Stimulated activated CD4-positive, alpha-beta T cell treated with anti-CD3 and anti-CD28 coated beads, Interleukin-12 subunit alpha, Interleukin-12 subunit beta, amount 100 ng/mL, for 24 hours (primary cell): ENCODE measurements around the gene CLPSL1.

Experiments used
- DNase-seq, 2 experiments: peaks; one replicate each; pipeline ENCODE4 v3.0.0-alpha.2; 2020; ENCODE audit warnings: low read depth in 2 of 2

Gene CLPSL1

DNA sequence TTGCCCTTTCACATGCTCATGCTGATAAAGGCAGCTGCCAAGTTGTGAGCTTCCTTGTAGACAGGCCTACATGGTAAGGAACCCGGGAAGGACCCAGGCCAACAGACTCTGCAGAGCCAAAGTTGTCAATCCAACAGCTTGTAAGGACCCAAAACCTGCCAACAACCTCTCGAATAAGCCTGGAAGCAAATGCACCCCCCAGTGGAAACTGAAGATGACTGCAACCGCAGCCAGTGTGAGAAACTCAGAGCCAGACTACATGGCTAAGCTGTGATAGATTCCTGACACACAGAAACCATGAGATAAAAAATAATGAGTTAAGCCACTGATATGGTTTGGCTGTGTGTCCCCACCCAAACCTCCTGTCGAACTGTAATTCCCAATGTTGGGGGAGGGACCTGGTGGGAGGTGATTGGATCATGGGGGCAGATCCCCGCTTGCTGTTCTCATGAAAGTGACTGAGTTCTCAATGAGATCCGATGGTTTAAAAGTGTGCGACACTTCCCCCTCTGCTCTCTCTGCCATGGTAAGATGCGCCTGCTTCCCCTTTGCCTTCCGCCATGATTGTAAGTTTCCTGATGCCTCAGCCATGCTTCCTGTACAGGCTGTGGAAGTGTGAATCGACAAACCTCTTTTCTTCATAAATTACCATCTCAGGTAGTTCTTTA, 23.2 kb upstream of the CLPSL1 start:
- DNase-seq, result no peak

DNA sequence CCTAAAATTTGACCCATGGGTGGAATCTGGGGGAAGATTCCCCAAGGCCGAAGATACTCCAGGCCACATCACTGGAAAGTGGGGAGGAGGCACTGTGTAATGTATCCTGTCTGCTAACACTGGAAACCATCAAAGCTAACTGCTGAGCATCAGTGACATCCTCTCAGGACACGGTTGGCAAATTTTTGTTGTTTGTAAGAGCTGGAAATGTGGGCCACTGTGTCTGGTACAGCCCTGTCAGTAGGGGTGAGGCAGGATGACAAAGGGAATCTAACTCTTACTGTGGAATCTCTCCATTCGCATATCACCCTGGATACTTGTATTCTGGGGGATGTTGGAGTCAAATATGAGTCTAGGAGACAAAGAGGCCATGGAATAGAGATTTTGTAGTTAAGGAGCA, 21.4 kb upstream of the CLPSL1 start:
- DNase-seq, result no peak

DNA sequence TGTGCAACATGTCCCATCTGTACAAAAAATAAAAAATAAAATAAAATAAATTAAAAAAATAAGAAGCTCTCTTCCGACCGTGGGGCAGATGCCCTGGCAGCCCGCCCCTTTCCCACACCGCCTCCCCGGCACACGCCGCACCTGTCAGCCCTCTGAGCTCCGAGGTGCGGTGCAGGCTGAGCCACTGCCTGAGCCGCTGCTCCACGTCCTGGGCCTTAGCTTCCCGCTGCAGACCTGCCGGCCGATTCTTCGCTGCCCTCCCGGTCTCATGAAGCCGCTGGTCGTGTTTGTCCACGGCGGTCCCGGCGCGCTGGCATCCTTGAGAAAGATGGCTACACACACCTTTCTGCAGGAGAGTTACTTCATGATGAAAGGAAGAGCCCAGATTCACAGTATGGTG, 15.1 kb upstream of the CLPSL1 start:
- no peak for DNase-seq

DNA sequence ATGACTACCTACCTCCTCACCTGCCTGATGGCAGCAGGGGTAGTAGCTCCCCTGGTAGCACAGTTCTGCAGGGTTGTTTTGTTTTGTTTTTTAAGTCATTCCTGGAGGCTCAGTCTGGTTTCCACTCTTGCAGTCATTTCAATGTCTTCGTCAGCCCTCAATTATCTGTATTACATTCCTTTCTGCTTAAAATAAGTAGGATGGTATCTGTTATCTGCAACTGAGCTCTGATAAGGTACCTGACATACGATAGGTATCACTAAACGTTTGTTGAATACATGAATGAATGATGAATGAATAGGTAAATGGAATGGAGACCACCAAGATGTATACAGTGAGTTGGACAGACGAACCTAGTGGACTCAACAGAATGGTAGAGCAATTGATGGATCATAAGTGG, 11.6 kb upstream of the CLPSL1 start:
- DNase-seq, result no peak

DNA sequence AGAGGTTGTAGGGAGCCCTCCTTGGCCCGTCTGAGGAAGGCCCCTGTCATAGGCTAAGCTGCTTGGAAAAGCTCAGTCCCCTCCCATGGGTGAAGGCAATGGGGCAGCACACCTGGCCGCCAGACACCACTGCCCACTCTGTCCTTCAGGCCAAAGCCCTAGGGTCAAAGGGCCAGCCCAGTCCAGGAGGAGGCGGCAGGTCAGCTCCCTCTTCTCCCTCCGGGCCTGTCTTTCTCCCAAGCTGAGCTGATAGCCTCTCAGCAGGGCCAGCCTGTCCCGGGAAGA, 9.5 kb upstream of the CLPSL1 start:
- no peak for DNase-seq

DNA sequence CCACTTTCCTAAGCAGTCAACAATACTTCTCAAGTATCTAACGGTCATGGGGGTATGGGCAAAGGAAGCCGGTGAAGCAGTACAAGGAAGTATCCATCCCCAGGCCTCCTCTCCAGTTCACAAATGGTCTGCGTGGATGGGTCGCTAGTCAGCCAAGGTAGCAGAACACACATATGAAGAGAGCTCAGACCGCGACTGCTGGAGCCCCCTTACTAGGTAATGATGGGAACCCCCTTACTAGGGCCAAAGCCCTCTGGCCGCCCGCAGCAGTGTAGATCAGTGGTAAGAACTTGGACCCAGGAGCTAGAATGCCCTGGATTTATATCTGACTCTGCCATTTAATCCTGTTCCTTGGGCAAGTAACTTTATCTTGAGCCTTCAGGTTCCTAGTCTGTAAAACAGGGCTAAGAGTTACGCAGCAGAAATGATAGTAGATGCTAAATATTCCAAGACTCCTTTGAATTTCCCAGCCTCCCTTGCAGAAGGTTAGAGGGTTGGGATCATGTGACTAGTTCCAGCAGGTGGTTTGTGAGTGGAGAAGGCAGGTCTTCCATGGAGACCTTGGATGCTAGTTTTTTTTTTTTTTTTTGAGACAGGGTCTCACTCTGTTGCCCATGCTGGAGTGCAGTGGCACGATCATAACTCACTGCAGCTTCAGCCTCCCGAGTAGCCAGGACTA, 6.6 kb upstream of the CLPSL1 start:
- no peak for DNase-seq

DNA sequence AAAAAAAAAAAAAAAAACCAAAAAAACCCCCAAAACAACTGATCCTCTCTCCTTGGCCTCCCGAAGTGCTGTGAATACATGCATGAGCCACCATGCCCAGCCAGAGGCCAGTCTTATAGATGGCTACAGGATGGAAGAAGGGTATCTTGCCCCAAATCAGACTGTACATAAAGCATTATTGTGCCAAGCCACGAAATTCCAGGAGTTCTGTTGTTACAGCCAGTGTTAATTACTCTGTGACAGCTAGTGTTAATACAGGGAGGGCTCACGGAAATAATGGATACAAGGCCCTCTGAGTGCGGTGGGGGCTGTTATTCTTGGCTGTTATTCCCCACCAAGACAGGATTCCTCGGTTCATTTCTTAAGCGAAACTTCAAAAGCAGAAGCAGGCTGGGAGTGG, 5.8 kb upstream of the CLPSL1 start:
- DNase-seq, result no peak

DNA sequence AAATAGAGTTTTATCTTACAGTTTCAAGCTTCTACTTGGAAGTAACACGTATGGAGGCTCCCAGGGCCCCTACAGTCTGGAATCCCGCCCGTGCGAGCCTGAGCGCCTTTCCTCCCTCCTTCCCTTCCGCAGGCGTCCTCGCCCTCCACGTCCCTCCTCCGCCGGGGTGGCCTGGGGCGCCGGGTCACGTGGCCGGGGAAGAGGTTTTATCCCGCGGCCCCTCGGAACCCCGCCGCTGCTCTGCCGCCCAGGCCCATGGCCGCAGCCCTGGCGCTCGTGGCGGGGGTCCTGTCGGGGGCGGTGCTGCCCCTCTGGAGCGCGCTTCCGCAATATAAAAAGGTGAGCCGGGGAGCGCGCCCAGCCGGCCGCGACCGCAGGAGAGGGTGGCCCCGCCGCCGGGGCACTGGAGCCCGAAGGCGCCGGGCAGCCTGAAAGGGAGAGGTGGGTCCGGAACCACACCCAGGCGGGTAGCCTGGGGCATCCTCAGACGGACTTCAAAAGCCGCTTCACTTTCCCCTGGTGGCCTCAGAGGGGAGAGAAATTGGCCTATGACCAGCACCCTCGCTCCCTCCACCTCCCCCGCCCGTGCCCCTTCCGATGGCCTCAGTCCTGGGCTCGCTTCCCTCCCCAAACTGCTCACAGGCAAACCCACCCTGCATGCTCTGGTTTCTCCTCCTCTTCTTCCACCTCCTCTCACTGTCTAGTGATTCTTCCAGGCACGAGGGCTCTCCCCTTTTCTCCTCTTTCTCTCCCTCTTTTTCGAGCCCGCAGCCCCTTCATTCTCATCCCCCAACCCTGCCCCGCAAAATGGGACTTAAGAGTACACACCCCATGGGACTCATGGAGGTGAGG, 4.2 kb upstream of the CLPSL1 start, which contains the start of gene CLPSL2:
Gene CLPSL2, plus strand, starts transcription at position 235 of the 852 bp plus-strand sequence. Its CDS starts 21 bp downstream, at position 256.
- no peak for DNase-seq

DNA sequence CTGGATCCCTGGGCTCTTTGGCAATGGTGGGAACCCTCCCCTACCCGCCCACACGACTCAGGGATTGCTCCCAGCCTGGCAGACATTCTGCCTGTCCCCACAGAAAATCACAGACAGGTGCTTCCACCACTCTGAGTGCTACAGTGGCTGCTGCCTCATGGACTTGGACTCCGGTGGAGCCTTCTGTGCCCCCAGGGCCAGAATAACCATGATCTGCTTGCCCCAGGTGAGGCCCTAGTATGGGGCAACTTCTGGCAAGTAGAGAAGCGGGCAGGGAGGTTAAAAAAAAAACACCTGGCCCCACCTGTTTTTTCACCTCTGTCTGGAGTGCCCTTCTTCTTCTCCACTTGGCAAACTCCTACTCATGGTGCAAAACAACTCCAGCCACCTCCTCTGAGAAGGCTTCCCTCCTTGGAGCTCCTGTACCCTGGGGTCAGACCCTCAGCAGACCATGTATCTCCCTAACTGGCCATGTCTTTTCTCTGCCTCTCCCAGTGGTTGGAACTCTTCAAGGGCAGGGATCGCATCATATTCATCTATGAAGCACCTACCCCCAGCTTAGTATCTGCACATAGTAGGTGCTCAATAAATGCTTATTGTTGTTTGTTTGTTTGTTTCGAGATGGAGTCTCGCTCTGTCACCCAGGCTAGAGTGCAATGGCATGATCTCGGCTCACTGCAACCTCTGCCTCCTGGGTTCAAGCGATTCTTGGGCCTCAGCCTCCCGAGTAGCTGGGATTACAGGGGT, 3.3 kb upstream of the CLPSL1 start:
- DNase-seq, result no peak

DNA sequence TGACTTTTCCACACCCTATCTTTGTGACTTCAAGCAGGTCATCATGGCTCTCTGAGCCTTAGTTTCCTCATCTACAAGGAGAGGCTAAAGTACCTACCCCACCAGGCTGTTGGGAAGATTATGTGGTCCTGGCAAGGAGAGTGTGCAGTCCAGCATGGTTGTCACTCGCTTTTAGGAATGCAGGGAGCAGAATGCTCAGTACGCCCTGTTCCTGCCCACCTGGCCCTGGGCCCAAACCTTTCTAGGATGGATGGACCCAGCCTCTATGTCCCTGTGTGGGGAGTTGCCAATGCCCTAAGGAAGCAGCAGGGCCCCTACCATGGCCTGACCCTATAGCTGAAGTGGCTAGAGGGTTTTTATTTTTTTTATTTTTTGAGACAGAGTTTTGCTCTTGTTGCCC, 2.4 kb upstream of the CLPSL1 start:
- no peak for DNase-seq

DNA sequence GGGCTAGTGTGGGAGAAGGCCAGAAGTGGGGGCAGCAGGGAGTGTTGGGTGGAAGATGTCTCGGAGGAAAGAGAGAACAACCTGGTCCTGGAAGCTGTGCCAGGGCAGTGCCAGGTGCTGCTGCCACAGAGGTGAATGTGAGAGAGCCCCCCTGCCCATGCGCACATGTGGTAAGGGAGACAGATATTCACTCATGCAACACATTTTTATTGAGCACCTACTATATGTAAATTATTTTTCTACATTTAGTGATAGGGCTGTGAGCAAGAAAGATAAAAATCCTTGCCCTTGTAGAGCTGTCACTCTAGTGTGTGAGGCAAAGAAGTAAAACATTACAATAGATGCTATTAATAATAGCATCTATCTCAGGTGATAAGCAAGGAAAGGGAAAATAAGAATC, 471 bp downstream of the CLPSL1 start:
- DNase-seq, result no peak

DNA sequence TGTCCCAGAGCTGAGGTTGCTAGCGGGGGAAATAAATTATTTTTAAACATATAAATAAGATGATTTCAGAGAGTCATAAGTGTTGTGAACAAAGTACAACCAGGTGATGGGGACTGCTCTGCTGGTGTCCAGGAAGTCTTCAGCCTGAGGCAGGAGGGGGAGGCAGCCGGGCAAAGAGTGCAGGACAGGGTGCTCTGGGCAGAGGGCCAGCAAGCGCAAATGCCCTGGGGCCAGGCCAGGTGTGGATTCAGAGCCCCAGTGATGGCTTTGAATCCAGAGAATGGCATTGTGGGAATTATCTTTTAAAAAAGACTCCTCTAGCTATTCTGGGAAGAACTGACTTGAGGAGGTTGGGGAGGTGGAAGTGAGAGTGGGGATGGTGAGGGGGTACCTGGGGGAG, 1.6 kb downstream of the CLPSL1 start:
- no peak for DNase-seq

DNA sequence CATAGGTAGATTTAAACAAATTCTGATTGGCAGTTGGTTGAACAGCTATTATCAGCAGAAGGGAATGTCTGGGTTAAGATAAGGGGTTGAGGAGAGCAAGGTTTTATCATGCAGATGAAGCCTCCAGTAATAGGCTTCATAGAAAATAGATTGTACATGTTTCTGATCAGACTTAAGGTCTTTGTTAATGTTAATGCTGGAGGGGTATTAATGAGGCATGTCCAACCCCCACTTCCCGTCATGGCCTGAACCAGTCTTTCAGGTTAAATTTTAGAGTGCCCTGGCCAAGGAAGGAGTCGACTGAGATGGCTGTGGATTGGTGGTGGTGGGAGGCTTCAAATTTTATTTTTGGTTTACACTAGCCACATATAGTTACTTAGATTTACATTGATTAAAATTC, 3.4 kb downstream of the CLPSL1 start:
- no peak for DNase-seq

DNA sequence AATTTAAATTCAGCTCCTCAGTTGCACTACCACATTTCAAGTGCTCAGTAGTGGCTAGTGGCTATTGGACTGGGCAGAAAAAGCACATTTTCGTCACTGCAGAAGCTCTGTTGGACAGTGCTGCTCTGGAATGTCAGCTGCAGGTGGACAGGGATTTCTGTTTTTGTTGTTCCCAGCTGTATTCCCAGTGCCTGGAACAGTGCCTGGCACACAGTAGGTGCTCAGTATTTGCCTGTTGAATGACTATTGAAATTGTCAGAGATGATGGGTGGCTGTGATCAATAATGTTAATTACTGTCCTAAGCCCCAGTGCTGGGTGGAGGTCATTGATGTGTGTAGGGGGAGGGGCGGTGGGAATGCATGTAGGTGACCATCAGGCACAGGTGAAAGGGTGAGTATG, 5.5 kb downstream of the CLPSL1 start:
- DNase-seq, result no peak

DNA sequence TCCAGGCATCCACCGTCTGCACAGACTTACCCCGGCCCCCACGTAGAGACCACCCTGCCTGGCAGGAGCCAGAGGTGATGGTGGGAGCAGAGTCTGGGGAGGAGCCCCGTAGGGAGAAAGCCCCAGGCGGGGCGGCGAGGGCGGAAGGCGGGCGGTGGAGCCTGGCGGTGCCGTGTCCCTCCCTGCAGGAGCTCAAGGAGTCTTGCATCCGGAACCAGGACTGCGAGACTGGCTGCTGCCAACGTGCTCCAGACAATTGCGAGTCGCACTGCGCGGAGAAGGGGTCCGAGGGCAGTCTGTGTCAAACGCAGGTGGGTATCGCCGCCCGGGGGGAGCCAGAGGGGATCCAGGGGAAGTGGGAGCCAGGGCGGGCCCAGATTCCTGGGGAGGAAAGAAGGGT, 6.0 kb downstream of the CLPSL1 start:
- no peak for DNase-seq

DNA sequence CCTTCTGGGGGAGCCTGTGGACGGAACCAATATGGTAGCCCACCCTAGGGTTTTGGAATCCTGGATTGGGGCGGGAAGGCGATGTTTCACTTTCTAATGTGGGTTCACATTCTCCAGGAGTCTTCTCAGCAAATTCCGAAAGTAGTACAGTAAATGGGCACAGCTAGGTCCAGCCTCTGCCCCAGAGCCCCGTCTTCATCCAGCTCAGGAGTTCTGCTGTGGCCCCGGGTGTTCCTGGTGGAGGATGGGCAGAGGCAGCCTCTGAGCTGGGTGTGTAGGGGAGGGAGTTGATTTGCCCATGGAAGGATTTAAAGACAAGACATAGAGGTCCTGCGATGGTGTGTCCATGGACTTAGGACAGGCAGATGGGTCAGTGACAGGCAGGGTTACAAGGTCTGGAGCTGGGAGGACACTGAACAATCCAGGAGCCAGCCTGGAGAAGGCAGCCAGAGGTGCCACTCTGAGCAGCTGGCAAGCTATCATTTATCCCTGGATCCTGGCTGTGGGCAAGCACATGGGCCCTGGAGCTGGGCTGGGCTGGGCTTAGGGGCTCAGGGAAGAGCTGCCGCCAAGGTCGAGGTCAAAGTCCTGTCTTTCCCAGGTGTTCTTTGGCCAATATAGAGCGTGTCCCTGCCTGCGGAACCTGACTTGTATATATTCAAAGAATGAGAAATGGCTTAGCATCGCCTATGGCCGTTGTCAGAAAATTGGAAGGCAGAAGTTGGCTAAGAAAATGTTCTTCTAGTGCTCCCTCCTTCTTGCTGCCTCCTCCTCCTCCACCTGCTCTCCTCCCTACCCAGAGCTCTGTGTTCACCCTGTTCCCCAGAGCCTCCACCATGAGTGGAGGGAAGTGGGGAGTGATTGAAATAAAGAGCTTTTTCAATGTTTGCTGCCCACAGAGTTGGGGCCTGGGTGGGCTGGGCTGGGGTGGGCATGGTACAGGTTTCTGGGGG, 6.7 kb downstream of the CLPSL1 start:
- no peak for DNase-seq

DNA sequence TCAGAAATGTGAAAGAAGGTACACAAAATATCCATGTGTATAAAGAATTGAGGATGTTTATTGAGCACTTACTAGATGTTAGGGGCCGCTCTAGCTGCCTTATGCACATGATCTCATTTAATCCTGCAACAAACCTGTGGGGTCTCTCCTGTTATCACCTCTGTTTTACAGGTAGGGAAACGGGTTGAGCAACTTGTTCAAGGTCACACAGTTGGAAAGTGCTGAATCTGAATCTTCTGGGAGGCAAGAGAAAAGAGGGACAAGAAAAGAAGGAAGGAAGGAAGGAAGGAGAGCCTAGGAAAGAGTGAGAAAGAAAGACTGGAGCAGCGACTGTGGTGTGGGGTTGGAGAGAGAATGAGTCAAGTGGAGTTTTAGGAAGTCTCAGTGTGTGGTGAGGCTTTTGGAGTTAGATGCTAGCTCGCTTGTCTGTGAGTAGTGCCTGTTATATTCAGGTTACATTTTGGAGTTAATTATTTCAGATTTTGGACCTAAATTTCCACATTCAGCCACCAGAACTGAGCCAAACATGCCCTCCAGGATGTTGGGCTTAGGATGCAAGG, 7.7 kb downstream of the CLPSL1 start:
- DNase-seq, result no peak

DNA sequence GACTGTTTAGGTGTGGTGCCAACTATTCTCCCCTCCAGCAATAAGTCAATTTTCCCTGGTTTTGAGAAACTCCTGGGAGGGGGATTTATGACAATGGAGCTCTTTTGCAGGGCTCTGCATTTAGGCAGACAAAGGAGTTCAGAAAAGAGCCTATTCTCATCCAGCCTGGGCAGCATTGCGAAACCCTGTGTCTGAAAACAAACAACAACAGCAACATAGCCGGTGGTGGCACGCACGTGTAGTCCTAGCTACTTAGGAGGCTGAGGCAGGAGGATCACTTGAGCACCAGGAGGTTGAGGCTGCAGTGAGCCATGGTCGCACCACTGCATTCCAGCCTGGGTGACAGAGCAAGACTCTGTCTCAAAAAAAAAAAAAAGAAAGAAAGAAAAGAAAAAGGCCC, 9.9 kb downstream of the CLPSL1 start:
- no peak for DNase-seq

DNA sequence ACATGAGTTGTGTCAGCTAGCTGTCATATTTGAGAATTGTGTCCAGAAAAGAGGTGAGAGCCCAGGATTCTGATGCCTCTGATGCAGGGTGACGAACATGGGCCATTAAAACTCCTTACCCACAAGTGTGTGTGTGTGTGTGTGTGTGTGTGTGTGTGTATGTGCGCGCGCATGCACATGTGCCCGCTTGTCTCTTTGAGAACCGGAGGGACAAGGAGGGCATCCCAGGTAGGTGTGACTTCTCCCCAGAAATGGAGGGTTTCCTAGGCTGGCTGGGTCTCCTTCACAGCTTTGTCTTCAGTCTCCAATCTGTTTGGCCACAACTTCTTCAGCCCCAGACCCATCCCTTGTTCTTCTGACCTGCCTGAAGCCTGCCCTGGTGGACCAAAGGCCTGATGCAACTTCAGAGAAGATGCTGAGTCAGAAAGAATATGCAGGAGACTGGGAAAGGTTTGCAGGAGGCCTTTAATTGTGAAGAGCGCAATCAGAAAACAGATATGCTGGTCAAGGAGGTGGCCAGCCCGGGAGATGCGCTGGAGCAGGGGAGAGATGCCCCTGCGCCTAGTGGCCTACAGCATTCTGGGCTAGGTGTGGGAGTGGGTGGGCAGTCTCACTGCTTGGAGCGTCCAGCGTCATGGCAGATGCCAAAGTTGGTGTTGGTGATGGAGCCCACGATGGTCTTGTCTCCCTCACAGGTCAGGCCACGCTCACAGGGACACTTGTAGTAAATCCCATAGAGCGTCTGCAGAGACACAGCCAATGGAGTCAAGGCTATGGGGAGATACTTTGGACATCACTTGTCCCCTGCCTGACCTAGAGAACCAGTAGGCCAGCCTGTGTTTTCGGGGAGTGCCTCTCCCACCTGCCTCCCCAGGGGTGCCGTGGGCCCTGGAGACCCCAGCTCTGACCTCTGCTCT, 14.0 kb downstream of the CLPSL1 start:
- no peak for DNase-seq
